ENCODE data around the gene IL15RA. TPM values are rescaled to one million over a fixed set of nuclear protein-coding genes. Genes with fewer than 3 reads are reported as not detected.

IL15RA gene
- total and polyA plus RNA-seq, 2 of the 8 experiments (the other 6 are each of a cell fraction or from before 2014, with no cell fraction given): 1.3 to 1.4 TPM

- TF ChIP-seq JUND (IDR thresholded peaks at IDR 0.05; ENCODE audit: low read length) (no peak), GTF2F1 (IDR thresholded peaks at IDR 0.05; ENCODE audit: borderline replicate concordance, low read depth, low read length) (no peak)
Observed at GRCh38 chr10:5963591-5963990, 13.8 kb downstream of the IL15RA start (continued).
